ENCODE measurements around the gene ZBTB20. TPM values are rescaled to one million over a fixed set of nuclear protein-coding genes. Genes with fewer than 3 reads are reported as not detected.

Gene ZBTB20
- total RNA-seq, 1 experiment from 2014 or later = 12.8 TPM

- DNase-seq = no peak
- no peak for TF ChIP-seq CTCF (IDR thresholded peaks at IDR 0.05; ENCODE audit: insufficient read depth in 1 of 2, low read depth in 1 of 2, low read length in 1 of 2, severe bottlenecking in 1 of 2, unreplicated experiment in 1 of 2)
- Histone ChIP-seq H3K4me1 (peaks cover 10% of the 10 kb centered on the region), H3K9me3 (no peaks in the 10 kb centered on the region), H3K27me3 (replicated peaks; ENCODE audit: control insufficient read depth, insufficient read depth, low read length) (no peaks in the 10 kb centered on the region), H3K4me3 (ENCODE audit: low read depth, low read length) (no peak overlapping the region), H3K36me3 (ENCODE audit: control insufficient read depth, insufficient read depth, low read length) (no peaks in the 10 kb centered on the region)
- Mint-ChIP-seq H3K4me1 (ENCODE audit: low read depth, unreplicated experiment) (no peaks in the 10 kb centered on the region), H3K27ac (ENCODE audit: unreplicated experiment) (no peak overlapping the region), H3K4me3 (ENCODE audit: unreplicated experiment) (no peak overlapping the region), H3K36me3 (ENCODE audit: insufficient read depth, unreplicated experiment) (no peaks in the 10 kb centered on the region), H3K27me3 (ENCODE audit: insufficient read depth, unreplicated experiment) (no peaks in the 10 kb centered on the region), H3K9me3 (ENCODE audit: unreplicated experiment) (no peaks in the 10 kb centered on the region)
- POLR2A ChIA-PET = no interaction called here
- CTCF ChIA-PET = no interaction called here
- BruUV-seq (replicated peaks) = no TSS peak
- intact Hi-C loops (cut with micrococcal nuclease; ENCODE audit: unreplicated experiment) = no loop called here
Measured at GRCh38 chr3:114650808-114651207, 496.3 kb downstream of the ZBTB20 start.

- Histone ChIP-seq H3K27me3 (replicated peaks; ENCODE audit: control insufficient read depth, insufficient read depth, low read length) (no peaks in the 10 kb centered on the region), H3K4me3 (ENCODE audit: low read depth, low read length) (no peak overlapping the region), H3K36me3 (ENCODE audit: control insufficient read depth, insufficient read depth, low read length) (no peaks in the 10 kb centered on the region), H3K9me3 (no peaks in the 10 kb centered on the region), H3K4me1 (peaks cover 10% of the 10 kb centered on the region)
- BruUV-seq (replicated peaks) = no TSS peak
- CTCF ChIA-PET = no interaction called here
- Mint-ChIP-seq H3K4me1 (ENCODE audit: low read depth, unreplicated experiment) (no peaks in the 10 kb centered on the region), H3K36me3 (ENCODE audit: insufficient read depth, unreplicated experiment) (no peaks in the 10 kb centered on the region), H3K27me3 (ENCODE audit: insufficient read depth, unreplicated experiment) (no peaks in the 10 kb centered on the region), H3K9me3 (ENCODE audit: unreplicated experiment) (no peaks in the 10 kb centered on the region), H3K27ac (ENCODE audit: unreplicated experiment) (no peak overlapping the region), H3K4me3 (ENCODE audit: unreplicated experiment) (no peak overlapping the region)
- intact Hi-C loops (cut with micrococcal nuclease; ENCODE audit: unreplicated experiment) = no loop called here
- TF ChIP-seq CTCF (IDR thresholded peaks at IDR 0.05; ENCODE audit: insufficient read depth in 1 of 2, low read depth in 1 of 2, low read length in 1 of 2, severe bottlenecking in 1 of 2, unreplicated experiment in 1 of 2) = no peak
- POLR2A ChIA-PET = no interaction called here
- DNase-seq = no peak
Measured at GRCh38 chr3:114649331-114649730, 497.8 kb downstream of the ZBTB20 start.

- no peaks in the 10 kb centered on the region for H3K4me1 Mint-ChIP-seq (ENCODE audit: low read depth, unreplicated experiment)
- no peaks in the 10 kb centered on the region for H3K36me3 Mint-ChIP-seq (ENCODE audit: insufficient read depth, unreplicated experiment)
- H3K4me3 Mint-ChIP-seq (ENCODE audit: unreplicated experiment) = no peak overlapping the region
- peaks cover 10% of the 10 kb centered on the region for H3K4me1 ChIP-seq
- intact Hi-C loops (cut with micrococcal nuclease; ENCODE audit: unreplicated experiment) = no loop called here
- no peaks in the 10 kb centered on the region for H3K9me3 Mint-ChIP-seq (ENCODE audit: unreplicated experiment)
- no peak overlapping the region for H3K27ac Mint-ChIP-seq (ENCODE audit: unreplicated experiment)
- no peaks in the 10 kb centered on the region for H3K27me3 ChIP-seq (replicated peaks; ENCODE audit: control insufficient read depth, insufficient read depth, low read length)
- ChIA-PET POLR2A (no interaction called here), CTCF (no interaction called here)
- H3K4me3 ChIP-seq (ENCODE audit: low read depth, low read length) = no peak overlapping the region
- TF ChIP-seq CTCF (IDR thresholded peaks at IDR 0.05; ENCODE audit: insufficient read depth in 1 of 2, low read depth in 1 of 2, low read length in 1 of 2, severe bottlenecking in 1 of 2, unreplicated experiment in 1 of 2) = no peak
- no TSS peak for BruUV-seq (replicated peaks)
- DNase-seq = no peak
- no peaks in the 10 kb centered on the region for H3K36me3 ChIP-seq (ENCODE audit: control insufficient read depth, insufficient read depth, low read length)
- no peaks in the 10 kb centered on the region for H3K27me3 Mint-ChIP-seq (ENCODE audit: insufficient read depth, unreplicated experiment)
- no peaks in the 10 kb centered on the region; the same call in 1 of the 2 replicates for H3K9me3 ChIP-seq
Measured at GRCh38 chr3:114646526-114646925, 500.6 kb downstream of the ZBTB20 start.

Measured in Caco-2 (cell line).